Neuronal stem cell (in vitro differentiated cells): Measurements from ENCODE around the gene TPRN.

Experiments used
- DNase-seq: peaks from one replicate; pipeline ENCODE4 v3.0.0-alpha.2; 2013; ENCODE audit warnings: low spot score
- H2AFZ ChIP-seq: one replicate; pipeline ENCODE4 v1.6.1; 2013; ENCODE audit warnings: mild to moderate bottlenecking, low read length, inconsistent platforms
- H2AK5ac ChIP-seq: 2 replicates; pipeline ENCODE4 v1.6.1; 2013; ENCODE audit warnings: low read depth, mild to moderate bottlenecking, inconsistent platforms, low read length, moderate library complexity, mixed read lengths
- H2BK120ac ChIP-seq: 2 replicates; pipeline ENCODE4 v1.6.1; 2013; ENCODE audit warnings: low read depth, mild to moderate bottlenecking, inconsistent platforms, low read length, moderate library complexity, mixed read lengths
- H2BK12ac ChIP-seq: one replicate; pipeline ENCODE4 v1.6.1; 2013; ENCODE audit warnings: low read length, inconsistent platforms
- H2BK15ac ChIP-seq: 2 replicates; pipeline ENCODE4 v1.6.1; 2013; ENCODE audit warnings: mild to moderate bottlenecking, low read length, inconsistent platforms, mixed read lengths
- H2BK5ac ChIP-seq: one replicate; pipeline ENCODE4 v1.6.1; 2013; ENCODE audit warnings: inconsistent platforms, mild to moderate bottlenecking, low read length, moderate library complexity
- H3K14ac ChIP-seq: one replicate; pipeline ENCODE4 v1.6.1; 2013; ENCODE audit warnings: low read length, inconsistent platforms
- H3K18ac ChIP-seq: 2 replicates; pipeline ENCODE4 v1.6.1; 2013; ENCODE audit warnings: low read length, inconsistent platforms
- H3K23ac ChIP-seq: 2 replicates; pipeline ENCODE4 v1.6.1; 2013; ENCODE audit warnings: low read depth, mild to moderate bottlenecking, mixed read lengths, low read length, inconsistent platforms; ENCODE audit not compliant: poor library complexity
- H3K27ac ChIP-seq: replicated peaks from 3 replicates; pipeline ENCODE4 v1.5.1; 2013; ENCODE audit warnings: low read length, inconsistent platforms
- H3K27me3 ChIP-seq, 3 experiments: 2 replicates each; pipeline ENCODE4 v1.6.1; 2013; ENCODE audit warnings: low read length in 3 of 3, mild to moderate bottlenecking in 2 of 3, inconsistent platforms in 1 of 3, low read depth in 1 of 3, mixed read lengths in 1 of 3, moderate library complexity in 1 of 3; ENCODE audit not compliant: control insufficient read depth in 3 of 3, insufficient read depth in 3 of 3
- H3K36me3 ChIP-seq, 2 donors: replicated peaks in 1 of 2; 2 replicates each; pipeline ENCODE4 v1.6.1; 2013; ENCODE audit warnings: low read length in 2 of 2; ENCODE audit not compliant: control insufficient read depth in 2 of 2, insufficient read depth in 2 of 2
- H3K4ac ChIP-seq: 2 replicates; pipeline ENCODE4 v1.6.1; 2013; ENCODE audit warnings: inconsistent platforms, mild to moderate bottlenecking, low read length, moderate library complexity
- H3K4me1 ChIP-seq, 2 donors: 1 replicate in 1 of 2; 2 replicates in 1 of 2; pipeline ENCODE4 v1.6.1; 2013; ENCODE audit warnings: low read length in 2 of 2, low read depth in 1 of 2; ENCODE audit not compliant: control insufficient read depth in 2 of 2, insufficient read depth in 1 of 2
- H3K4me2 ChIP-seq: one replicate; pipeline ENCODE4 v1.6.1; 2013; ENCODE audit warnings: mild to moderate bottlenecking, low read length, inconsistent platforms; ENCODE audit not compliant: insufficient read depth, poor library complexity, severe bottlenecking
- H3K4me3 ChIP-seq, 2 donors: 2 replicates each; pipeline ENCODE4 v1.5.1; 2013; ENCODE audit warnings: low read length in 2 of 2, mild to moderate bottlenecking in 2 of 2, inconsistent platforms in 1 of 2, moderate library complexity in 1 of 2
- H3K79me1 ChIP-seq: one replicate; pipeline ENCODE4 v1.6.1; 2013; ENCODE audit warnings: low read depth, mild to moderate bottlenecking, inconsistent platforms, low read length, moderate library complexity
- H3K9ac ChIP-seq: one replicate; pipeline ENCODE4 v1.6.1; 2013; ENCODE audit warnings: mild to moderate bottlenecking, low read depth, low read length, inconsistent platforms; ENCODE audit not compliant: poor library complexity
- H3K9me3 ChIP-seq, 2 donors: replicated peaks in 1 of 2; 2 replicates each; pipeline versions ENCODE3 to v1.6.1; 2013; ENCODE audit warnings: low read length in 2 of 2, mild to moderate bottlenecking in 2 of 2, inconsistent platforms in 1 of 2, low read depth in 1 of 2, mixed read lengths in 1 of 2, moderate library complexity in 1 of 2; ENCODE audit not compliant: control insufficient read depth in 2 of 2, insufficient read depth in 1 of 2
- H4K8ac ChIP-seq: one replicate; pipeline ENCODE4 v1.6.1; 2013; ENCODE audit warnings: low read depth, mild to moderate bottlenecking, inconsistent platforms, low read length, moderate library complexity
- H4K91ac ChIP-seq: one replicate; pipeline ENCODE4 v1.6.1; 2013; ENCODE audit warnings: low read length, low read depth, mild to moderate bottlenecking, inconsistent platforms; ENCODE audit not compliant: poor library complexity
- WGBS, 2 donors: extraction: QIAGEN DNeasy Blood & Tissue Kit; methylation state at CpG; one replicate each; pipeline ENCODE4 v1.1.7; 2013; ENCODE audit warnings: missing lambda C conversion rate in 2 of 2, mixed read lengths in 1 of 2; ENCODE audit not compliant: insufficient read length in 2 of 2, insufficient replicate concordance in 1 of 2; ENCODE audit errors: extremely low coverage in 2 of 2; 5-methylcytosine and 5-hydroxymethylcytosine counted together

The TPRN gene

DNA sequence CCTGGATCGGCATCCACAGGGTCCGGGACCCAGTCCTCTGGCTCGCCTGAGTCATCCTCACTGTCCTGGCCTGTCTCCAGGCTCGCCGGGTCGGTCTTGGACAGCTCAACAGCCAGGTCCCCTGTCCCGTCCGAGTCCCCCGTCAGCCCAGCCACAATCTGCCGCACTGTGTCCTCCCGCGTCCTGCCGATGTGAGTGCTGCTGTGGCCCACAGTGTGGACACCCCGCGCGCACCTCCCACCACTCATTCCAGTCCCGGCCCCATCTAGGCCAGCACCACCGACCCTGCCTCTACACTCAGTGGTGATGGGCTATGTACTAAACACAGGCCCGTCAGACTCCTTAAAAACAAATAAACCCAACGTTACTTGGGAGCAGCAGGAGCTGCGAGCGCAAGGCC lies 18.9 kb downstream of the TPRN start:
- no peak for DNase-seq
- Histone ChIP-seq H3K23ac (peak overlapping the region; percentile 65), H3K36me3 (peaks cover 32 to 76% of the 10 kb centered on the region in 2 donors), H4K8ac (peak overlapping the region; percentile 65), H3K4me2 (no peak overlapping the region), H2BK5ac (peak overlapping the region; percentile 87), H3K4ac (no peak overlapping the region), H3K27me3 (no peaks in the 10 kb centered on the region), H3K27ac (no peak overlapping the region), H2BK15ac (no peak overlapping the region), H3K4me3 (no peak overlapping the region), H2AK5ac (no peak overlapping the region), H2BK120ac (no peak overlapping the region), H3K79me1 (peaks cover 13% of the 10 kb centered on the region), H3K4me1 (no peaks in the 10 kb centered on the region), H2BK12ac (no peak overlapping the region), H3K9ac (peak overlapping the region; percentile 70), H4K91ac (no peak overlapping the region), H2AFZ (no peak overlapping the region), H3K14ac (no peak overlapping the region), H3K18ac (no peak overlapping the region), H3K9me3 (no peaks in the 10 kb centered on the region)
- no CpG with 5 or more reads among the region's 22 CpGs for WGBS, 2 donors

DNA sequence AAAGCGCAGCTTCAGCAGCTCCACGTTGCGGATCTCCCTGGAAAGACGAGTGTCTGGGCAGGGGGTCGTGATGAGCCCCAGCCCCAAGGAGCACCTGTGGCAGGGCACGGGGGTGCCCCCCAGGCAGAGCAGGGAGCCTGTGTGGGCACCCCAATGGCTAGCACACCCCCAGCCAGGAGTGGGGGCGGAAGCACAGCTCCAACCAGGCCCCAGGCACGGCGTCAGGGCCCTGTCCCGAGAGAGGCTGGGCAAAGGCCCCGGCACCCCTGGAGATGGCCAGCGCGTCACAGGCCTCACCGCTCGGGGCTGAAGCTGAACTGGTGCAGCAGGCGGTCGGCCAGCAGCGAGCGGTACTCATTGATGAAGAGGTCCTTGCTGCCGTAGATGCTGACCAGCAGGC lies 20.1 kb downstream of the TPRN start:
- H3K23ac ChIP-seq, result peak overlapping the region; percentile 65
- no peak overlapping the region for H2BK5ac ChIP-seq
- H2BK15ac ChIP-seq, result no peak overlapping the region
- no peak overlapping the region for H4K8ac ChIP-seq
- peaks cover 0 to 1% (median 0%) of the 10 kb centered on the region in 3 experiments for H3K27me3 ChIP-seq
- no peak for DNase-seq
- H3K9me3 ChIP-seq, result no peaks in the 10 kb centered on the region
- no peak overlapping the region for H2BK120ac ChIP-seq
- no peak overlapping the region for H3K27ac ChIP-seq
- H3K36me3 ChIP-seq, result peaks cover 29 to 69% of the 10 kb centered on the region in 2 donors
- no peak overlapping the region for H2BK12ac ChIP-seq
- no peak overlapping the region for H2AFZ ChIP-seq
- WGBS, 2 donors, result no CpG with 5 or more reads among the region's 20 CpGs
- no peaks in the 10 kb centered on the region for H3K4me1 ChIP-seq
- no peak overlapping the region for H3K4me3 ChIP-seq
- H2AK5ac ChIP-seq, result no peak overlapping the region
- H4K91ac ChIP-seq, result no peak overlapping the region
- no peak overlapping the region for H3K4ac ChIP-seq
- no peak overlapping the region for H3K4me2 ChIP-seq
- no peak overlapping the region for H3K9ac ChIP-seq
- peaks cover 7% of the 10 kb centered on the region for H3K79me1 ChIP-seq
- no peak overlapping the region for H3K18ac ChIP-seq
- no peak overlapping the region for H3K14ac ChIP-seq

DNA sequence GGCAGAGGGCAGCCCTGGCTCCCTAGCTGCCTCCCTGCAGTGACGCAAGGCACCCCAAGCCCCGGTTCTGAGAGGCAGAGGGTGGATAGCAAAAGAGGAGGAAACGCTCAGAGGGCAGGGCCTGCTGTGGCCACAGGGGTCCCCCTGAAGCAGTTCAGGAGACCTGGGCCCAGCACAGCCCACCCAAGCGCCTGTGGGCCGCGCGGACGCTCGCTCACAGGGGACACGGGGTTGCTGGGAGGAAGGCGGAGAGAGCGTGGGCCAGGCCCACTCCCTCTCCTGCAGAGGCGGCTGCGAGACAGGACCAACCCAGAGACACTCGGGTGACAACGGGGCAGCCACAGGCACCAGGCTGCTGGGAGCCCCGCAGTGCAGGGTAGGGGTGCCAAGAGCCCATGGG lies 20.8 kb downstream of the TPRN start:
- no peak overlapping the region for H2BK15ac ChIP-seq
- no peak overlapping the region for H3K9ac ChIP-seq
- H2AFZ ChIP-seq, result no peak overlapping the region
- DNase-seq, result no peak
- no peak overlapping the region for H3K27ac ChIP-seq
- no peak overlapping the region for H4K91ac ChIP-seq
- no peak overlapping the region for H3K4me2 ChIP-seq
- H3K4ac ChIP-seq, result no peak overlapping the region
- peaks cover 8% of the 10 kb centered on the region for H3K79me1 ChIP-seq
- no peak overlapping the region for H3K18ac ChIP-seq
- peaks cover 0 to 4% (median 0%) of the 10 kb centered on the region in 3 experiments for H3K27me3 ChIP-seq
- no peak overlapping the region for H3K23ac ChIP-seq
- no peak overlapping the region for H4K8ac ChIP-seq
- H2AK5ac ChIP-seq, result no peak overlapping the region
- H3K4me3 ChIP-seq, result no peak overlapping the region
- no CpG with 5 or more reads among the region's 17 CpGs for WGBS, 2 donors
- H3K36me3 ChIP-seq, result peaks cover 29 to 61% of the 10 kb centered on the region in 2 donors
- no peak overlapping the region for H3K14ac ChIP-seq
- no peaks in the 10 kb centered on the region for H3K9me3 ChIP-seq
- H3K4me1 ChIP-seq, result peaks cover 0 to 5% of the 10 kb centered on the region in 2 donors
- H2BK120ac ChIP-seq, result no peak overlapping the region
- no peak overlapping the region for H2BK12ac ChIP-seq
- no peak overlapping the region for H2BK5ac ChIP-seq

DNA sequence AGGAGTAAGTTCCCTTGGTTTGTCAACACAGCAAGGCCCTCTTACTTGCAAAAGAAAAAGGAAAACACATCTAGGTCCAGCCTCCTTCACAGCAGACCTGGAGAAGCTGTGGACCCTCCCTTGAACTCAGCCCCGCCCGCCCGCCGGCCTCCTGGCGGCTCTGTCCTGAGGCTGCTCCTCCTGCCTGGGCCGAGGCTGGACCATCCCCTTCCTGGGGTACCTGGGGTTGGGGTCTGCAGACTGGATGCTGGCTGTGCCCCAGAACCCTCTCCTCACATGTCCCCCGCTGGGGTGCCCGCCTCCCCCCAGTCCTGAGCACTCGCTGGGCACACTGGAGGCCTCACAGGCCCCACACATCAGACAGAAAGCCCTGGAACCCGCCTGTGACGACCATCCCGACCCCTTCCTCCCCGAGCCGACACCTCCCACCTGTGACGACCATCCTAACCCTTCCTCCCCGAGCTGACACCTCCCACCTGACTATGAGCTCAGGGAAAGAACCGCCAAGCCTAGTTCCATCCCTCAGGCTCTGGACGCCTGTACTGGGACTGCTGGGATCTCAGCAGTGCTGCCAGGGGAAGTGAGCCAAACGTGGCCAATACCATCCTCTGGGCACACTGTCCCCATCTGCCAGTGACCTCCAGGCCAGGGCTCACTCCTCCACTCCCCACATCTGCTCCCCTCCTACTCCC lies 21.5 kb downstream of the TPRN start:
- no peak overlapping the region for H4K91ac ChIP-seq
- no peak overlapping the region for H3K4me2 ChIP-seq
- WGBS, 2 donors, result no CpG with 5 or more reads among the region's 19 CpGs
- H3K36me3 ChIP-seq, result peaks cover 29 to 55% of the 10 kb centered on the region in 2 donors
- peaks cover 0 to 5% of the 10 kb centered on the region in 2 donors for H3K4me1 ChIP-seq
- no peak overlapping the region for H2AK5ac ChIP-seq
- no peaks in the 10 kb centered on the region for H3K9me3 ChIP-seq
- no peak overlapping the region for H2BK15ac ChIP-seq
- H3K4ac ChIP-seq, result no peak overlapping the region
- no peak overlapping the region for H3K14ac ChIP-seq
- no peak for DNase-seq
- H3K9ac ChIP-seq, result no peak overlapping the region
- no peak overlapping the region for H2BK5ac ChIP-seq
- H3K23ac ChIP-seq, result no peak overlapping the region
- no peak overlapping the region for H2BK12ac ChIP-seq
- H3K27me3 ChIP-seq, result peaks cover 0 to 6% (median 1%) of the 10 kb centered on the region in 3 experiments
- H3K79me1 ChIP-seq, result peaks cover 8% of the 10 kb centered on the region
- no peak overlapping the region for H3K18ac ChIP-seq
- H3K27ac ChIP-seq, result no peak overlapping the region
- H3K4me3 ChIP-seq, result peak overlapping the region in 1 of 2 donors; percentile 42
- no peak overlapping the region for H2AFZ ChIP-seq
- no peak overlapping the region for H4K8ac ChIP-seq
- no peak overlapping the region for H2BK120ac ChIP-seq
